ENCODE data around the gene AGBL5. TPM values are rescaled to one million over a fixed set of nuclear protein-coding genes. Genes with fewer than 3 reads are reported as not detected.

The AGBL5 gene
- polyA plus RNA-seq, 1 donor (not counting 4 experiments of a cell fraction or from before 2014, with no cell fraction given) = 25.5 TPM

DNA sequence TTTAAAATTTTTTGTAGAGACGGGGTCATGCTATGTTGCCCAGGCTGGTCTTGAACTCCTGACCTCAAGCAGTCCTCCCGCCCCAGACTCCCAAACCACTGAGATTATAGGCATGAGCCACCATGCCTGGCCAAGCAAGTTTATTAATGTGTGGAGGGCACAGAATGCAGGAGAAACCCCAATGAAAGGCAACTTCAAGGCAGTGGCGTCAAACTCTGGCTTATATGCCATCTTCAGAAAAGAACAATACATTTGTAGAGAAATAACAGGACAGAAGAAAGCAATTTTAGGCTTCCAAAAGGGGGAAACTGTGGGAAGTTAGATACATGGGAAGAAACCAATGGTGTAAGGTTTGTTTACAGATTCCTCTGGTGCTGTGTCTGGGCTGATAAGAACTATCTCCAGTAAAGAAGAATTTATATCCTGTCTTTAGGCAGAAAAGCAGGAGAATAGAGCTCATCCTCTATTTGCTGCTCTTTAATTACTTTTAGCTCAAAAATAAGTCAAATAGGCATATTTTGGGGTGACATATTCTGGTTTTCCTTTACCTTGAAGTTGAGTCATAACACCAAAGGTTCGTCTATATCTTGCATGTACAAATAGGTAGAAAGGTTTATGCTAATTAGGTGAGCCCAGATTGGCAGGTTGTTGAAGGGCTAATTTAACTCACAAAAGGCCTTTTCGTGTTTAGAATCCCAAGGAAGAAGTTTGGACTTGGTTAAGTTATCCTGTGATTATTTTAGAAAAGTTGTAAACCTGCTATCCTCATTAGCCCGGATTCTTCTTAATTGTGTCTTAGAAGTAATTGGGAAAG lies 44.7 kb upstream of the AGBL5 start:
- Histone ChIP-seq H3K4me3 (ENCODE audit: control insufficient read depth in 2 of 3, extremely low read depth in 1 of 3, insufficient read depth in 2 of 3, low read depth in 1 of 3, low read length in 3 of 3) (no peak overlapping the region), H3K9ac (ENCODE audit: control insufficient read depth, extremely low read depth, insufficient read depth, low read length) (no peak overlapping the region), H3K79me2 (ENCODE audit: control insufficient read depth, insufficient read depth, low read length) (no peaks in the 10 kb centered on the region), H3K27ac (ENCODE audit: control insufficient read depth, insufficient read depth, low read length) (no peak overlapping the region), H3K27me3 (ENCODE audit: control insufficient read depth, extremely low read depth, insufficient read depth, low read length) (no peaks in the 10 kb centered on the region), H2AFZ (ENCODE audit: control insufficient read depth, low read length) (no peak overlapping the region), H3K9me1 (ENCODE audit: control insufficient read depth, extremely low read depth, insufficient read depth, low read length) (no peaks in the 10 kb centered on the region), H3K4me2 (ENCODE audit: control insufficient read depth, extremely low read depth, insufficient read depth, low read depth, low read length) (no peak overlapping the region), H3K36me3 (ENCODE audit: control insufficient read depth in 2 of 2, extremely low read depth in 1 of 2, insufficient read depth in 2 of 2, low read length in 2 of 2) (no peaks in the 10 kb centered on the region), H4K20me1 (ENCODE audit: control insufficient read depth, extremely low read depth, insufficient read depth, low read length) (no peaks in the 10 kb centered on the region), H3K4me1 (ENCODE audit: control insufficient read depth, extremely low read depth, insufficient read depth, low read length) (peaks cover 3% of the 10 kb centered on the region), H3K9me3 (ENCODE audit: control insufficient read depth, low read depth, low read length) (no peaks in the 10 kb centered on the region)
- dilution Hi-C loops (cut with MboI; ENCODE audit: extremely low pct_ligation_motif_present, low sequenced_read_pairs) = no loop called here
- no peak for FAIRE-seq
- DNase-seq (ENCODE audit: low read depth, low spot score) = no peak
- TF ChIP-seq CTCF (optimal IDR thresholded peaks at IDR 0.05 in 1 of 3, IDR thresholded peaks at IDR 0.05 in 1 of 3, conservative IDR thresholded peaks at IDR 0.05 in 1 of 3; ENCODE audit: extremely low read depth in 1 of 3, insufficient read depth in 2 of 3, low read length in 3 of 3) (no peak), EZH2 (IDR thresholded peaks at IDR 0.05; ENCODE audit: low read length) (no peak)

GRCh38 chr2:27007416-27008374 lies 43.8 kb upstream of the AGBL5 start:
- H3K4me3 ChIP-seq (ENCODE audit: control insufficient read depth in 2 of 3, extremely low read depth in 1 of 3, insufficient read depth in 2 of 3, low read depth in 1 of 3, low read length in 3 of 3) = no peak overlapping the region
- H3K4me1 ChIP-seq (ENCODE audit: control insufficient read depth, extremely low read depth, insufficient read depth, low read length) = peaks cover 3% of the 10 kb centered on the region
- no peak for FAIRE-seq
- H2AFZ ChIP-seq (ENCODE audit: control insufficient read depth, low read length) = no peak overlapping the region
- TF ChIP-seq CTCF (optimal IDR thresholded peaks at IDR 0.05 in 1 of 3, IDR thresholded peaks at IDR 0.05 in 1 of 3, conservative IDR thresholded peaks at IDR 0.05 in 1 of 3; ENCODE audit: extremely low read depth in 1 of 3, insufficient read depth in 2 of 3, low read length in 3 of 3) (no peak), EZH2 (IDR thresholded peaks at IDR 0.05; ENCODE audit: low read length) (no peak)
- no peaks in the 10 kb centered on the region for H3K9me3 ChIP-seq (ENCODE audit: control insufficient read depth, low read depth, low read length)
- no peak for DNase-seq (ENCODE audit: low read depth, low spot score)
- no peak overlapping the region for H3K4me2 ChIP-seq (ENCODE audit: control insufficient read depth, extremely low read depth, insufficient read depth, low read depth, low read length)
- H3K9ac ChIP-seq (ENCODE audit: control insufficient read depth, extremely low read depth, insufficient read depth, low read length) = no peak overlapping the region
- dilution Hi-C loops (cut with MboI; ENCODE audit: extremely low pct_ligation_motif_present, low sequenced_read_pairs) = no loop called here
- H4K20me1 ChIP-seq (ENCODE audit: control insufficient read depth, extremely low read depth, insufficient read depth, low read length) = no peaks in the 10 kb centered on the region
- no peaks in the 10 kb centered on the region for H3K27me3 ChIP-seq (ENCODE audit: control insufficient read depth, extremely low read depth, insufficient read depth, low read length)
- no peaks in the 10 kb centered on the region for H3K79me2 ChIP-seq (ENCODE audit: control insufficient read depth, insufficient read depth, low read length)
- H3K27ac ChIP-seq (ENCODE audit: control insufficient read depth, insufficient read depth, low read length) = no peak overlapping the region
- no peaks in the 10 kb centered on the region for H3K36me3 ChIP-seq (ENCODE audit: control insufficient read depth in 2 of 2, extremely low read depth in 1 of 2, insufficient read depth in 2 of 2, low read length in 2 of 2)
- no peaks in the 10 kb centered on the region for H3K9me1 ChIP-seq (ENCODE audit: control insufficient read depth, extremely low read depth, insufficient read depth, low read length)
